Motor neuron (in vitro differentiated cells): Measurements from ENCODE around the gene GABRB3. TPM values are rescaled to one million over a fixed set of nuclear protein-coding genes. Genes with fewer than 3 reads are reported as not detected.
A peak's percentile ranks its signal among the peaks of the same experiment; 100 is the strongest.

Source experiments
- ATAC-seq, 8 experiments: fragments of 200-7000 bp; cut with Tn5 transposase; replicated peaks in 6 of 8; 2 replicates each; pipeline ENCODE4 v1.8.0; 2021; ENCODE audit warnings: mild to moderate bottlenecking in 8 of 8, moderate library complexity in 8 of 8
- H3K27ac ChIP-seq, 2 donors: fragments of 250-450 bp; sonication (Bioruptor Pico); 2 replicates each; pipeline ENCODE4 v1.9.0; 2021; ENCODE audit warnings: antibody characterized with exemption in 2 of 2, mild to moderate bottlenecking in 2 of 2, moderate library complexity in 1 of 2
- H3K4me1 ChIP-seq, 2 donors: fragments of 250-450 bp; sonication (Bioruptor Pico); replicated peaks in 1 of 2; 2 replicates each; pipeline ENCODE4 v1.6.1; 2021; ENCODE audit warnings: antibody characterized with exemption in 2 of 2, mild to moderate bottlenecking in 2 of 2, moderate library complexity in 1 of 2
- H3K4me3 ChIP-seq, 5 donors: fragments of 250-450 bp; sonication (Bioruptor Pico); 2 replicates each; pipeline ENCODE4 v1.9.0; 2021; ENCODE audit warnings: antibody characterized with exemption in 5 of 5, mild to moderate bottlenecking in 5 of 5, moderate library complexity in 4 of 5
- WGBS, 10 experiments: fragments of 450-650 bp; shearing (Covaris generic); methylation state at CpG; one replicate each; pipeline ENCODE4 v1.0.0; 2022; 5-methylcytosine and 5-hydroxymethylcytosine counted together
- in situ Hi-C, 9 experiments: fragments of 400-800 bp; cut with MboI; loops; one replicate each; pipeline ENCODE4 v1.15.0; 2021; ENCODE audit warnings: low sequenced_read_pairs in 9 of 9, low pct_unique_long_range_greater_than_20kb in 2 of 9; ENCODE audit not compliant: unreplicated experiment in 9 of 9
- total RNA-seq, 8 experiments: library from RNA; unstranded; fragments of 300-600 nt; gene quantifications; 2 replicates each; pipeline versions ENCODE4 v1.2.3 to v1.2.4, GENCODE V29; 2022

Gene GABRB3
- total RNA-seq, 8 experiments from 2014 or later = 0.18 to 69.2 (median 36.6) TPM

GRCh38 chr15:26561896-26562295, 211.0 kb downstream of the GABRB3 start:
- H3K4me1 ChIP-seq = no peaks in the 10 kb centered on the region

DNA sequence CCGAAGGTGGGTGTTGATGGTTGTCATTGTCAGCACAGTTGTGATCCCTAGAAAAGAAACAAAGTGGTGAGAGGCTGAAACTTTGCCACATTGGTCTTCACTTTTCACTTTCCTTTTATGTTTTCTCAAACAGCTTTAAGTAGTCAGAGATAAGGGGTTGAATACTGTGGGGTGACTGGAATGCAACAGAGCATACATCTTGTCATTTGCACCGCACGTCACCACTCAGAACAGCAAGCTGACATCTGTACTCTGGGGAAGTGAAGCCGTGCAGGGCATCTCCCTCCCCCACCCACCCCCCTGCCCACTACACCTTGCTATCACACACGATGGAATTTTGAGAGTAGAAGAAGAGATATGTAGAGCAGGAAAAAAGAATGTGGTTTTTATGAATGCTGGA, 211.7 kb downstream of the GABRB3 start:
- in situ Hi-C loops = no loop called here
- WGBS, 10 experiments = 0 to 100% (median 80%) methylated on average over 1 to 4 of the region's 5 CpGs; no CpG with 5 or more reads in 1 of the 10 experiments
- H3K4me1 ChIP-seq = no peaks in the 10 kb centered on the region
- no peak overlapping the region for H3K27ac ChIP-seq
- no peak for ATAC-seq
- H3K4me3 ChIP-seq = no peak overlapping the region

More at GRCh38 chr15:26561896-26562295, 211.0 kb downstream of the GABRB3 start:
- H3K4me3 ChIP-seq = no peak overlapping the region
- 8 to 100% (median 88%) methylated on average over 1 to 7 of the region's 7 CpGs for WGBS, 10 experiments
- ATAC-seq = peak in 3 of 8 experiments; percentile 58 to 88 (median 85)
- H3K27ac ChIP-seq = no peak overlapping the region
- in situ Hi-C loops = no loop called here

DNA sequence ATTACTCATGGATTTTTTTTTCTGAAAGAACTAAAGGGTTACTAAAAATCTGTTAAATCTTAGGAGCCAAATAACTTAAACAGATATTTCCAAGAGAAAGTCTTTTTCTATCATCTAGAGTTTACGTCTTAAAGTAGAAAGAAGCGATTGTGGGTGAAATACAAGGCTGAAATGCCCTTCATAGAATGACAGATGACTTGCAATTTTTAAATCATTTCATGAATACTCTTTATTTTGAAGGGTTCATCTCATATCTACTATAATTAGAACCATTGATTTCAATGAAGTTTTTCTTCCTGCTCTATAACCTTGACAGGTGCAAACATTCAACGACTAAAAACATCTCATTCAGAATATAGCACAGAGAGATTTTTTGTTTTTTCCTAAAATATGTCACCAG, 217.0 kb downstream of the GABRB3 start:
- in situ Hi-C loops = no loop called here
- Histone ChIP-seq H3K4me3 (no peak overlapping the region), H3K27ac (no peak overlapping the region), H3K4me1 (no peaks in the 10 kb centered on the region)
- WGBS, 10 experiments = 8 to 100% (median 95%) methylated on average over 2 to 3 of the region's 3 CpGs
- no peak for ATAC-seq

DNA sequence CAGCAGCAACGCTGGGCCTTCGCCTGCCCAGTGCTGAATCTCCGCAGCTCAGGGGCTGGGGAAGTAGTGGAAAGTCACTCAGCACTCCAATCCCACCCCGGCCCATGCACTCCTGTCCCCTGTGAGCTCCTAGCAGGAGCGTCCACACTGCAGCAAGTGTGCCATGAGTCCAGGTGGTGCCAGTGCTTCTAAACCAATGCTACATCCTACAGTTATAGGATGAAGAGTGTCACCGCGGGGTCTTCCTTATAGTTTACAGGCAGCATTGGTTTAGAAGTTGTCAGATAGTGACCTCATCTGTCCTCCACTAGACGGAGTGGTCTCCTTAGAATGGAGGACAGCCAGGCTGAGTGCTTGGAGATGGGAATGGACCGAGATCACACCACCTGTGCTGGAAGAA, 221.4 kb downstream of the GABRB3 start:
- ATAC-seq = no peak
- WGBS, 10 experiments = 18 to 100% (median 92%) methylated on average over 1 to 4 of the region's 9 CpGs; no CpG with 5 or more reads in 3 of the 10 experiments
- in situ Hi-C loops = no loop called here

DNA sequence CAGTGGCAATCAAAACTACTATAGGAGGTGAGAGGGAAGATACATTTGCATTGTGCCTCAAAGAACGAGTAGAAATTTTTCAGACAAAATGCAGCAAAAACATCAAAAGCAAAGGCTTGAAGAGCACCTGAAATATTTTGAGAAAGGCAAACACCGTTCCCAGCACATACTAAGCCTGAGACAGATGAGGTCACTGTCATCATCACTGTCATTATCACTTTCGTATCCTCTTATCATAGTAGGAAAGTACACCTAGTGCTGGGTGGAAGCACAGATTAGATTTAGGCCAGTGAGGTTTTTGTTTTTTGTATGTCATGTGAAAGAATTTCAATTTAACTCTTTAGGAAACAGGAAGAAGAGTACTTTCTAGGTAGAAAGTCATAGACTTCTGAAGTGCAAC, 222.0 kb downstream of the GABRB3 start:
- H3K4me1 ChIP-seq = no peaks in the 10 kb centered on the region
- in situ Hi-C loops = no loop called here
- no peak for ATAC-seq
- WGBS, 10 experiments = 0 to 100% (median 72%) methylated on average over 1 to 3 of the region's 3 CpGs; no CpG with 5 or more reads in 1 of the 10 experiments
- no peak overlapping the region for H3K4me3 ChIP-seq
- no peak overlapping the region for H3K27ac ChIP-seq

More for the DNA sequence above, 221.4 kb downstream of the GABRB3 start:
- Histone ChIP-seq H3K4me3 (no peak overlapping the region), H3K27ac (no peak overlapping the region), H3K4me1 (no peaks in the 10 kb centered on the region)

DNA sequence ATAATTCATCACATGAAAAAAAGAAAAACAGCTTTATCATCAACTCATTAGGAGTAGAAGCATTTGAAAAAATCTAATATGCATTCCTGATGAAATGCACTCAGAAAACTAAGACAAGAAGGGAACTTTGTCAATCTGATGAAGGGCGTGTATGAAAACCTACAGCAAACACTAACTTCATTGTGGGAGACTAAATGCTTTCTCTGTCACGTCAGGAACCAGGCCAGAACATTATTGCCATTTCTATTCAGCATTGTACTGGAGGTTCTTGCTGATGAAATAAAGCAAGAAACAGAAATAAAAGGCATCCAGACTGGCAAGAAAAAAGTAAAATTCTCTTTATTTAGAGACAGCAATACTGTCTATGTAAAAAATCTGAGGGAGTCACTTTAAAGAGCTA, 235.2 kb downstream of the GABRB3 start:
- no peak for ATAC-seq
- no peak overlapping the region for H3K27ac ChIP-seq
- in situ Hi-C loops = no loop called here
- 5 to 100% (median 90%) methylated on average over 1 to 2 of the region's 2 CpGs; no CpG with 5 or more reads in 3 of the 10 experiments for WGBS, 10 experiments
- no peak overlapping the region for H3K4me3 ChIP-seq
- no peaks in the 10 kb centered on the region for H3K4me1 ChIP-seq

GRCh38 chr15:26531489-26531888, 241.4 kb downstream of the GABRB3 start:
- in situ Hi-C loops = no loop called here
- H3K27ac ChIP-seq = no peak overlapping the region
- no peaks in the 10 kb centered on the region for H3K4me1 ChIP-seq
- no peak for ATAC-seq
- H3K4me3 ChIP-seq = no peak overlapping the region
- 7 to 70% methylated on average over 2 to 3 of the region's 4 CpGs; no CpG with 5 or more reads in 8 of the 10 experiments for WGBS, 10 experiments

GRCh38 chr15:26525096-26525495, 247.8 kb downstream of the GABRB3 start:
- 0 to 100% (median 93%) methylated on average over 1 to 2 of the region's 2 CpGs; no CpG with 5 or more reads in 1 of the 10 experiments for WGBS, 10 experiments
- Histone ChIP-seq H3K27ac (no peak overlapping the region), H3K4me3 (no peak overlapping the region), H3K4me1 (peaks cover 5 to 14% of the 10 kb centered on the region in 2 donors)
- ATAC-seq = no peak
- in situ Hi-C loops = no loop called here

DNA sequence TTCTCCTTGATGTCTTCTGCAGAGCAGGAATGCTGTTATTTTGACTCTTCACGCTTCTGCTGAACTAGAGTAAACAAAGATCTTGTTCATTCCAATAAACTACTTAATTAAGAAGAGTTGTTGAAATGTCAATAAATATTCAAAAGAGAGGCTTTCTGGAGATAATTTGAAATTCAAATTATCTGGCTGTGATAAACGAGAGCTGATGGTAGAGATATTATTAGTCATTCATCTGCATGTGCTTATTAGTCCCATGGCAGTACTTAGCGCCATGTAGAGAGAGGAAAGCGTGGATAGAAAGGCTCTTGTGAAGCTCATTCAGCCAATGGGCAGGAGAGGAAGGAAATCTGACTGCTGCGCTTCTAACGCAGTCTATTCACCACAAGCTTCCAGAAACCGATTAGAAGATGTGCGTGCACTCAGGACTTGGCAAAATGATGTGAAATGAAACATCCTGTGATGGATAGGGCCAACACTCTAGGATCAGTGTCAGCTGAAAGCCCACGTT, 251.1 kb downstream of the GABRB3 start:
- WGBS, 10 experiments = 0 to 83% (median 46%) methylated on average over 4 to 8 of the region's 9 CpGs; no CpG with 5 or more reads in 2 of the 10 experiments
- Histone ChIP-seq H3K27ac (peak overlapping the region in 1 of 2 donors; percentile 53), H3K4me1 (peaks cover 5 to 14% of the 10 kb centered on the region in 2 donors), H3K4me3 (no peak overlapping the region)
- ATAC-seq = peak in 6 of 8 experiments; percentile 27 to 94 (median 68)
- in situ Hi-C loops = no loop called here

DNA sequence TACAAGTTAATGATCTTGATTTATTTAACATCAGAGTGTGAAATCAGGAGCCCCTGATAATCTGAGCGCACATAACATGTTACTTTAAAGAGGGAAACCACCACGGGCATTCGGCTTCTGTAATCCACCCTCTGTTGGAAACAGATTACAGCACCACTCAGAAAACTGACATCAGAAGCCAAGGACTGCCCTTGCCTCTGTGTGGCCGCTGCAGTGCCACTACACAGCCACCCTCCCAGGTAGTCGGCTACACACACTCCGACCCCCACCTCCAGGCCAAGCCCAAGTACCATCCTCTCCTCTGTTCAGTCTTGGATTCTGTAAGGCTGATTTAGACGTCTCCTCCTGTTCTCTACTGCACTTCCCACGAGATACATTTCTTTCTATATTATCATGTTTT, 251.7 kb downstream of the GABRB3 start:
- Histone ChIP-seq H3K4me3 (no peak overlapping the region), H3K27ac (peak overlapping the region in 1 of 2 donors; percentile 53), H3K4me1 (peaks cover 5 to 14% of the 10 kb centered on the region in 2 donors)
- WGBS, 10 experiments = 0 to 88% (median 40%) methylated on average over 1 to 7 of the region's 8 CpGs; no CpG with 5 or more reads in 5 of the 10 experiments
- peak in 5 of 8 experiments; percentile 27 to 70 (median 58) for ATAC-seq
- in situ Hi-C loops = no loop called here

DNA sequence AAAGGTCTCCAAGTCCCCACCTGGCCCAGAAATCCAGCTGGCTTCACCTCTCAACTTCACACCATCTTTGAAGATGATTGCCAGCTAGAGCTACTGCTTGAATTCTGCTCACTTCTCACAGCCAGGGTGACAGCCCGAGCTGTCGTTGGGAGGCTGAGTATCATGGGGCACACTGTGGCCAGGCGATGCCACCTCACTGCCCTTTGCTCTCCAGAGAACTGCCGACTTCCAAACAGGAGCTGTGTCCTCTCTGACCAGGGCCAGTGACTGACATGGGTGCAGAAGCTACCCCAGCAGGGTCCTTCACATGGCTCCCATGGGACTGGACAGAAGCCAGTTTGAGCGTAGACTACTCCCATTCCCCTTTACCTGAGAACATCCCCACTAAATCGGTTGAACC, 254.0 kb downstream of the GABRB3 start:
- in situ Hi-C loops = no loop called here
- H3K4me1 ChIP-seq = peaks cover 5 to 14% of the 10 kb centered on the region in 2 donors
- WGBS, 10 experiments = 0 to 100% (median 97%) methylated on average over 1 to 5 of the region's 6 CpGs; no CpG with 5 or more reads in 2 of the 10 experiments
- no peak overlapping the region for H3K4me3 ChIP-seq
- no peak overlapping the region for H3K27ac ChIP-seq
- ATAC-seq = no peak

GRCh38 chr15:26516102-26516980, 256.5 kb downstream of the GABRB3 start:
- in situ Hi-C loops = no loop called here
- H3K27ac ChIP-seq = no peak overlapping the region
- peaks cover 5 to 6% of the 10 kb centered on the region in 2 donors for H3K4me1 ChIP-seq
- 72 to 100% (median 87%) methylated on average over 2 to 8 of the region's 16 CpGs; no CpG with 5 or more reads in 3 of the 10 experiments for WGBS, 10 experiments
- H3K4me3 ChIP-seq = no peak overlapping the region
- ATAC-seq = no peak

GRCh38 chr15:26504009-26504408, 268.9 kb downstream of the GABRB3 start:
- Histone ChIP-seq H3K4me3 (no peak overlapping the region), H3K4me1 (no peaks in the 10 kb centered on the region), H3K27ac (no peak overlapping the region)
- peak in 5 of 8 experiments; percentile 72 to 99 (median 83) for ATAC-seq
- in situ Hi-C loops = no loop called here
